Progenitor cell of endocrine pancreas (in vitro differentiated cells): Measurements from ENCODE around the gene APOB. TPM values are rescaled to one million over a fixed set of nuclear protein-coding genes. Genes with fewer than 3 reads are reported as not detected.

ENCODE experiments used
- DNase-seq: peaks from one replicate; pipeline ENCODE4 v3.0.0; 2021; ENCODE audit warnings: low spot score; ENCODE audit not compliant: unreplicated experiment
- H3K27ac Mint-ChIP-seq: 2 replicates; pipeline ENCODE4 v1.8.0; 2021; ENCODE audit warnings: mild to moderate bottlenecking, moderate library complexity, mixed read lengths
- H3K27me3 Mint-ChIP-seq: 2 replicates; pipeline ENCODE4 v1.8.0; 2021; ENCODE audit warnings: mixed read lengths
- H3K36me3 Mint-ChIP-seq: 2 replicates; pipeline ENCODE4 v1.8.0; 2022; ENCODE audit warnings: mixed read lengths; ENCODE audit not compliant: insufficient read depth
- H3K4me1 Mint-ChIP-seq: 2 replicates; pipeline ENCODE4 v1.8.0; 2021; ENCODE audit warnings: low read depth, mixed read lengths
- H3K4me3 Mint-ChIP-seq: 2 replicates; pipeline ENCODE4 v1.8.0; 2021; ENCODE audit warnings: low read depth, mild to moderate bottlenecking, moderate library complexity, mixed read lengths
- H3K9me3 Mint-ChIP-seq: 2 replicates; pipeline ENCODE4 v1.8.0; 2021; ENCODE audit warnings: low read depth, mixed read lengths
- CTCF ChIP-seq: fragments of 200-600 bp; sonication (generic); IDR thresholded peaks from one replicate; pipeline ENCODE4 v1.5.0; 2021; ENCODE audit warnings: antibody characterized with exemption, mild to moderate bottlenecking; ENCODE audit not compliant: unreplicated experiment
- total RNA-seq: library from RNA; stranded (reverse); gene quantifications from 2 replicates; pipeline ENCODE4 v1.2.1, GENCODE V29; 2021

The APOB gene
- total RNA-seq, 1 donor from 2014 or later: 15.6 TPM

GRCh38 chr2:21005111-21005699 is 38.7 kb downstream of the APOB start:
- no peak for DNase-seq
- Mint-ChIP-seq H3K4me3 (no peak overlapping the region), H3K36me3 (peaks cover 37% of the 10 kb centered on the region), H3K27me3 (no peaks in the 10 kb centered on the region), H3K4me1 (no peaks in the 10 kb centered on the region), H3K27ac (no peak overlapping the region), H3K9me3 (peaks cover 30% of the 10 kb centered on the region)
- TF ChIP-seq CTCF: no peak

- H3K9me3 Mint-ChIP-seq: peaks cover 26% of the 10 kb centered on the region
- H3K27me3 Mint-ChIP-seq: no peaks in the 10 kb centered on the region
- TF ChIP-seq CTCF: no peak
- H3K4me3 Mint-ChIP-seq: no peak overlapping the region
- peaks cover 32% of the 10 kb centered on the region for H3K36me3 Mint-ChIP-seq
- no peaks in the 10 kb centered on the region for H3K4me1 Mint-ChIP-seq
- H3K27ac Mint-ChIP-seq: no peak overlapping the region
- no peak for DNase-seq
These were observed 39.7 kb downstream of the APOB start for GRCh38 chr2:21004181-21004572.

GRCh38 chr2:21003572-21004180 is 40.2 kb downstream of the APOB start:
- H3K4me3 Mint-ChIP-seq: no peak overlapping the region
- no peaks in the 10 kb centered on the region for H3K4me1 Mint-ChIP-seq
- TF ChIP-seq CTCF: no peak
- peaks cover 26% of the 10 kb centered on the region for H3K9me3 Mint-ChIP-seq
- H3K27ac Mint-ChIP-seq: no peak overlapping the region
- DNase-seq: no peak
- no peaks in the 10 kb centered on the region for H3K27me3 Mint-ChIP-seq
- H3K36me3 Mint-ChIP-seq: peaks cover 29% of the 10 kb centered on the region

GRCh38 chr2:21002814-21003192 is 41.1 kb downstream of the APOB start:
- Mint-ChIP-seq H3K27ac (no peak overlapping the region), H3K4me1 (no peaks in the 10 kb centered on the region), H3K36me3 (peaks cover 21% of the 10 kb centered on the region), H3K27me3 (no peaks in the 10 kb centered on the region), H3K4me3 (no peak overlapping the region), H3K9me3 (peaks cover 20% of the 10 kb centered on the region)
- no peak for TF ChIP-seq CTCF
- DNase-seq: no peak

DNA sequence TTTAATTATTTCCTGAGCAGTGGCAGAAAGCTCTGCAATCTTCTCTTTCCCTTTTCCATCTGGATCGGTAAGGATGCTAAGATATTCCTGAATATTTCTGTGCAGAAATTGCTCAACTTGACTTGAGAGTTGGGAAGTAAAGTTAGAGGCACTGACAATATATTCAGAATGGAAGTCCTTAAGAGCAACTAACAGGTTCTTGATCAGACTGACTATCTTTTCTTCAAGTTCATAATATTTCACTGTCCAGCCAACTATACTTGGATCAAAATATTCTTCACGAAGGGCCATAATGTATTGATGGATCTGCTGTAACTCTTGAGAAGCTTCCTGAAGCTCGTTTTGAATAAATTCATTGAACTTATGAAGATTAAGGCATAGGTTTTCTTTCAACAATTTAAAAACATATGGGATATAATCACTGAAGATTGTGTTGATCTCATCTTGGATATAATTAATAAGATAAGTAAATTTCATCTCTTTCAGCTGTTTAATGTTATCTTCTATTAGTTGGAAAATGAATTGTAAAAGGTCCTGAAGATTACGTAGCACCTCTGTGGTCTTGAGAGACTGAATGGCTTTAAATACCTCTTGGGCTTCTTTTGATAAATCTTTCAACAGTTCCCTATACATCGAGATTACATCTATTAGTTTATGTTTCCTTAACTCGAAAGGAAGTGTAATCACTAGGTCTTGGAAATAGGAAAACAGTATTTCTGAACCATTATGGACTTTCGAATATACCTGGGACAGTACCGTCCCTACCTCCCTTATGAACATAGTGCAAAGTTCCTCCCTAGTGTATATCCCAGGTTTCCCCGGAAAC is 41.7 kb downstream of the APOB start:
- Mint-ChIP-seq H3K9me3 (peaks cover 20% of the 10 kb centered on the region), H3K27me3 (no peaks in the 10 kb centered on the region), H3K27ac (no peak overlapping the region), H3K4me3 (no peak overlapping the region), H3K36me3 (peaks cover 19% of the 10 kb centered on the region), H3K4me1 (no peaks in the 10 kb centered on the region)
- DNase-seq: no peak
- no peak for TF ChIP-seq CTCF
